HFFc6 (cell line): ENCODE measurements around the gene GSK3A. TPM values are rescaled to one million over a fixed set of nuclear protein-coding genes. Genes with fewer than 3 reads are reported as not detected.
A peak's percentile ranks its signal among the peaks of the same experiment; 100 is the strongest.

Experiments
- DNase-seq: peaks from one replicate; pipeline ENCODE4 v3.0.0-alpha.2; 2018
- H3K27ac Mint-ChIP-seq: 2 replicates; pipeline ENCODE4 v1.8.0; 2020; ENCODE audit warnings: mild to moderate bottlenecking, mixed read lengths
- H3K27me3 Mint-ChIP-seq: 2 replicates; pipeline ENCODE4 v1.8.0; 2021; ENCODE audit warnings: mild to moderate bottlenecking, moderate library complexity, mixed read lengths; ENCODE audit not compliant: insufficient read depth
- H3K36me3 Mint-ChIP-seq: 2 replicates; pipeline ENCODE4 v1.8.0; 2021; ENCODE audit warnings: low read depth, mixed read lengths
- H3K4me1 Mint-ChIP-seq: 2 replicates; pipeline ENCODE4 v1.8.0; 2020; ENCODE audit warnings: low read depth, mixed read lengths
- H3K4me3 Mint-ChIP-seq: 2 replicates; pipeline ENCODE4 v1.8.0; 2020; ENCODE audit warnings: mild to moderate bottlenecking, moderate library complexity, mixed read lengths
- H3K9me3 Mint-ChIP-seq: 2 replicates; pipeline ENCODE4 v1.8.0; 2020; ENCODE audit warnings: mild to moderate bottlenecking, mixed read lengths
- total RNA-seq, 6 experiments: library from RNA; stranded (reverse); fragmentation: NEBNext Ultra II Directional; extraction: Animal tissue kit (Norgen Biotek cat#: 25700); gene quantifications; 2 replicates in 1 of 6; 3 replicates in 5 of 6; pipeline ENCODE4 v1.2.3, GENCODE V29; 2021
- TF ChIP-seq, protein P1 (sequence below): fragments of 200-600 bp; sonication (generic); IDR thresholded peaks from 2 replicates; pipeline ENCODE4 v1.5.0; 2021; ENCODE audit warnings: antibody characterized with exemption, mild to moderate bottlenecking

GSK3A gene
- total RNA-seq, 6 experiments from 2014 or later, result 36.3 to 45.5 (median 43.1) TPM

DNA sequence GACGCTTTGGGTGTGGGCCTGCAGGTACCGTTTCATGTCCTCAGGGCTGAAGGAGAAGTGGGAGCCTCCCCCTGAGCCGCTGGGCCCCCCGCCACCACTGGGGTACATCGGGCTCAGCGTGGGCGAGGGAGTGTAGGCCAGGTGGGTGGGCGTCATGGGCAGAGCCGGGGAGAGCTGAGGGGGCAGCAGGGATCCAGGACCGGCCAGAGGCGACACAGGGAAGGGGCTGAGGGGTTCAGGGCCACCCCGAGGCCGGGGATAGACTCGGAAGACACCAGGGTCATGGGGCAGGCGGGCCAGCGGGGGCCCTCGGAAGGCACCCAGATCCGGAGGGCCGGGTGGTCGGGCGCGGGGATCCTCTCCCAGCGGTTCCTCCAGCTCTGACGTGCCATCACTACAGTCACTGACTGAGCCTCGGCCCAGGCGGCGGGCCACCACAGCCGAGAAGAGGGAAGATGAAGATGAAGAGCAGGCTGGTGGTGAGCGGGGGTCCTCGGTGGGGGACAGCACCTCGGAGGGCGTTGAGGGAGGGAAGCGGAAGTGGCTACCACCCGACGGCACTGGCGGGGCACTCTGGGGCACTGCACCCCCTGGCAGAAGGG lies 6.8 kb upstream of the GSK3A start:
- Mint-ChIP-seq H3K4me1 (peaks cover 56% of the 10 kb centered on the region), H3K4me3 (no peak overlapping the region), H3K27me3 (peaks cover 9% of the 10 kb centered on the region), H3K9me3 (no peaks in the 10 kb centered on the region; the same call in 1 of the 2 replicates), H3K36me3 (peaks cover 9% of the 10 kb centered on the region), H3K27ac (peak overlapping the region; percentile 73; the same call in 1 of the 2 replicates)
- TF ChIP-seq, protein P1, sequence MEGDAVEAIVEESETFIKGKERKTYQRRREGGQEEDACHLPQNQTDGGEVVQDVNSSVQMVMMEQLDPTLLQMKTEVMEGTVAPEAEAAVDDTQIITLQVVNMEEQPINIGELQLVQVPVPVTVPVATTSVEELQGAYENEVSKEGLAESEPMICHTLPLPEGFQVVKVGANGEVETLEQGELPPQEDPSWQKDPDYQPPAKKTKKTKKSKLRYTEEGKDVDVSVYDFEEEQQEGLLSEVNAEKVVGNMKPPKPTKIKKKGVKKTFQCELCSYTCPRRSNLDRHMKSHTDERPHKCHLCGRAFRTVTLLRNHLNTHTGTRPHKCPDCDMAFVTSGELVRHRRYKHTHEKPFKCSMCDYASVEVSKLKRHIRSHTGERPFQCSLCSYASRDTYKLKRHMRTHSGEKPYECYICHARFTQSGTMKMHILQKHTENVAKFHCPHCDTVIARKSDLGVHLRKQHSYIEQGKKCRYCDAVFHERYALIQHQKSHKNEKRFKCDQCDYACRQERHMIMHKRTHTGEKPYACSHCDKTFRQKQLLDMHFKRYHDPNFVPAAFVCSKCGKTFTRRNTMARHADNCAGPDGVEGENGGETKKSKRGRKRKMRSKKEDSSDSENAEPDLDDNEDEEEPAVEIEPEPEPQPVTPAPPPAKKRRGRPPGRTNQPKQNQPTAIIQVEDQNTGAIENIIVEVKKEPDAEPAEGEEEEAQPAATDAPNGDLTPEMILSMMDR, result no peak
- DNase-seq, result no peak

DNA sequence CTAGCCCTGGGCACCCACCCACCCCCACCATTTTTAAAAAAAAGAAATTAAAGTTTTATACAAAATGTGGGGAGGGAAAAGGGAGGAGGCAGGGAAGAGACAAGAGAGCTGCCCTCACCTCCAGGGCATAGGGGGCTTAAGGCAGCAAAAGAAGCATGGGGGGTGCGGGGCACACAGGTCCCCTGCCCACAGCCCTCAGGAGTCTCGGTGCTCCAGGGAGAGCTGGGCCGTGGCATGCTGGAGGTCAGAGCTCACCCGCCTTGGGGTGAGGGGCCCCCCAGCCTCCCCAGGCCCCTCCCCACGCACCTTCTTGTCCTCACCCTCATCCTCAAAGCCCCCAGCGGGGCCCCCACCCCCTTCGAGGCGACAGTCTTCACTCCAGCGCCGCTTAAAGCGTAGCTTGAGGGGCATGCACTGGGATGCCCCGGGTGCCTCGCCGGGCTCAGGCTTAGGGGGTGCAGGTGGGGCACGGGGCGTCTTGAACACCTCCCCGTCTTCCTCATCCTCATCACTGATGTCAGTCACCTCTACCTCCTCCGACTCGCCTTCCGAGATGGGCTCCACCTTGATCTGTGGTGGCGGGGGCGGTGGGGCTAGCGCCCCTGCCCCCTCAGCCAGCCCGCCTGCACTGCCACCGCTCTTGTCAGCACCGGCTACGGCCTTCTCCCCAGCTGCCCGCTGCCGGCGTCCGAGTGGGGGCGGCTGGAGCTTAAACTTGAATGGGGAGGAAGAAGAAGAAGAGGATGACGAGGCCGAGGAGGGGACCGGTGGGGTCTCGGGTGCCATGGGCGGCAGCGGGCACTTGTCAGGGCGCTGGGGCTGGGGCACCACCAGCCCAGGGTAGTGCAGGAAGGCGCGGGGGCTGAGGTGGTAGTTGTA lies 6.1 kb upstream of the GSK3A start:
- TF ChIP-seq, protein P1, result no peak
- 0 out of 2 replicates have a peak overlapping the region, but pooled peaks have one; percentile 11 for H3K27ac Mint-ChIP-seq
- peaks cover 9% of the 10 kb centered on the region for H3K27me3 Mint-ChIP-seq
- no peak for DNase-seq
- H3K36me3 Mint-ChIP-seq, result peaks cover 9% of the 10 kb centered on the region
- H3K4me1 Mint-ChIP-seq, result peaks cover 59% of the 10 kb centered on the region
- H3K9me3 Mint-ChIP-seq, result no peaks in the 10 kb centered on the region; the same call in 1 of the 2 replicates
- no peak overlapping the region for H3K4me3 Mint-ChIP-seq

DNA sequence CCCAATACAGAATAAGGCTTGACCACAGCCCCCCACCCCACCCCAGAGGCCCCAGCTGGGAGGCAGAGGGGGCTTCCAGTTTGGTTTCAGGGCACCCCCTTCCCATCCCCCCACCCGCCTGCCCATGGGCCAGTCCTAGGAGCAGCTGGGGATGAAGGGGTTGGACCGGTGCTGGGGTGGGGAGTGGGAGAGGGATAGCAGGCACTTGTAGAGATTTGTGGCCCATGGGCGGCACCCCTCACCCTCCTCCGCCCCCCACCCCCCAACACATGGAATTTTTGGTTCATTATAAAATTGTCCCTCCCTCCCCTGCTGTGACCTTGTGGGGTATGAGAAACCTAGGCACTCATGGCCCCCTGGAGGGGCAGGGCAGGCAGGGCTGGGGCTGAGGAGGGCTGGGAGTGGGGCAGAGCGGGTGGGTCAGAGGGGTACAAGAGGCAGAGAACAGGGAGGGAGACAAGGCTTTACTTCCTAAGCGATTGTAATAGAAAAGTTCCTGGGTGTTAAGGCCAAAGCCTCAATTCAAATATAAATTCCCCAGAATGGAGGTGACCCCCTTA lies 5.3 kb upstream of the GSK3A start:
- Mint-ChIP-seq H3K36me3 (peaks cover 7% of the 10 kb centered on the region), H3K27ac (no peak overlapping the region), H3K4me1 (peaks cover 61% of the 10 kb centered on the region), H3K27me3 (peaks cover 15% of the 10 kb centered on the region), H3K4me3 (no peak overlapping the region), H3K9me3 (no peaks in the 10 kb centered on the region; the same call in 1 of the 2 replicates)
- DNase-seq, result no peak
- TF ChIP-seq, protein P1, result no peak

DNA sequence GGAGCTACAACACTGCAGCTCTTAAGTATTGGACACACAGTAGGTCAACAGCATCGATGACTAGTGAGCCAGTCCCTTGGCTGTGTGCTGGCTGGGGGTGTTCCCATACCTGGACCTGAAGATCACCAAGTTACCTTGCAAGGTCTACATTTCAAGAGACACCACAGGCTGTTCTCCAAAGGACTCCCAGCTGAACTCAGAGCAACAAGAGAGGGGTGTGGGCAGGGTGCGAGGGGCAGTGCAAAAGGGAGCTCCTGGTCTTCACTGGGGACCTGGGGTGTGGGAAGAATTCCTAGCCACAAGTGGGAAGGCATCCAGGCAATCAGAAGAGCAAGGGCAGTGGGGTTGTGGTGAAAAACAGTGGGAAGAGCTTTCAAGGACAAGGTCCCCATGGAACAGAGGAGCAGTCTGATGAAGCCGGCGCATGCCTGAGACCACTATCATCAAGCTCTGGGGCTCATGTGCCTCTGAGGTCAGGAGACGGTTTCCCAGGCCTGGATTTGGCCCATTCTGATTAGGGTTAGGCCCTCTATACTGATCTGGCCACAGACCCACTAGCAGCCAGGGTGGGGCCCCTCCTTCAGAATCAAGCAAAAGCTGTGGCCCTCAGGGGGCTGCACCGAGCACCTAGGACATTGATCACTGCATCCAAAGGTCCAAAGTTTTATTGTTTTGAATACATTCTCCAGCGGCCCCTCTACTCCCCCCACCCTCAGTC lies 4.7 kb upstream of the GSK3A start:
- TF ChIP-seq, protein P1, result no peak
- H3K36me3 Mint-ChIP-seq, result peaks cover 4% of the 10 kb centered on the region; the same call in 1 of the 2 replicates
- DNase-seq, result no peak
- no peak overlapping the region for H3K4me3 Mint-ChIP-seq
- H3K9me3 Mint-ChIP-seq, result no peaks in the 10 kb centered on the region
- H3K27me3 Mint-ChIP-seq, result peaks cover 18% of the 10 kb centered on the region
- H3K4me1 Mint-ChIP-seq, result peaks cover 54% of the 10 kb centered on the region
- H3K27ac Mint-ChIP-seq, result peak overlapping the region; percentile 88
